ENCODE measurements around the gene SNAI3.

The SNAI3 gene

DNA sequence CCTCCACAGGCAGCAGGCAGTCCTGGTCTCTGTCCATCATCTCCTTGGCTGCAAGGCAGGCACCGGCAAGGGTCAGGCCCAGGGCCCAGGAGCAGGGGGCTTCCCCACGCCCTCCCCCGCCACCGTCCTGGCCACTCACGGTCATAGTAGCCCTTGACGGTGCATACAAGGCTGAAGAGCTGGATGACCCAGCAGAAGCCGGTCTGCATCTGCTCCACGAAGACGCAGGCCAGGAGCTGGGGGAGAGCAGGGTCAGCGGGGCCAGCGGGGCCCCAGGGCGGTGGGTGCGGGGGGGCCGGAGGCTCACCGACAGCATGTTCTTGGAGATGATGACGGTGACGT is 40.1 kb upstream of the SNAI3 start:
- TF ChIP-seq FOXP2 (optimal IDR thresholded peaks at IDR 0.05; ENCODE audit: borderline replicate concordance, extremely low read depth, extremely low read length, insufficient read depth) (no peak), POLR2AphosphoS5 (IDR thresholded peaks at IDR 0.05; ENCODE audit: low read depth, low read length) (no peak), SIN3A (IDR thresholded peaks at IDR 0.05; ENCODE audit: borderline replicate concordance, insufficient read depth, low read length) (no peak), REST (IDR thresholded peaks at IDR 0.05; ENCODE audit: insufficient read depth in 1 of 2, low read depth in 2 of 2, low read length in 2 of 2) (no peak), TAF1 (IDR thresholded peaks at IDR 0.05; ENCODE audit: borderline replicate concordance, insufficient read depth, low read length) (no peak)

DNA sequence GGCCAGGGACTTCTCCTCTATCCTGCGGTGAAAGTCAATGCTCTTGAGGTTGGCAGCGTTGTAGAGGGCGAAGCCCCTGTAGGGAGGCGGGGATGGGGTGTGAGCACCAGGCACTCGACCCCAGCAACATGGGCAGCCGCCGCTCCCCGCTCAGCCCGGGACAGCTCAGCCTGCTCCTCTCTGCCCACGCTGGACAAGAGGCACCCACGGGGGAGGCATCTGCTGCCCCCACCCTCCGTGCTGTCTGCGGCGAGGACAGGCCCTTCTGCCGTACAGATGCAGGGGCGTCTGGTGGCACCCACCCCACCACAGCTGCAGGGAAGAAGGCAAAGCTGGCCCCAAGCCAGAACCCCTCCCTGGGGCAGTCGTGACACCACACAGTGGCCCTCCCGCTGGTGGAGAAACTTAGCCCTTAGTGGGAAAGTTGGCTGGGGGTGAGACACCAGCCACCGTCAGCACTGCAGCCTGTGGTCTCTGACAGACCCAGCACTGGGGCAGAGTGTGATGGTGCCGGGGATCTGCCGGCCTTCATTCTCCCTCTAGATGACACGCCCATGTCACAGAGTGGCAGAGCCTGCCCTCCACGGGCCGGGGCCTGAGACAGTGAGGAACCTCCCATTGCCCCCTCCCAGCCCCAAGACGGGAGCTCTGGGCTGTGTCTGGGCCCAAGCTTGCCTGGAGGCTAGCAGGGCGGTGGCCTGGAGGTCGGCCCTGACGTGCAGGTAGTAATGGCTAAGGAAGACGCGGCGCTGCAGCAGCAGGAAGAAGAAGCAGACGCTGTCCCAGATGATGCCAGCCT is 39.5 kb upstream of the SNAI3 start:
- TF ChIP-seq TAF1 (IDR thresholded peaks at IDR 0.05; ENCODE audit: borderline replicate concordance, insufficient read depth, low read length) (no peak), FOXP2 (optimal IDR thresholded peaks at IDR 0.05; ENCODE audit: borderline replicate concordance, extremely low read depth, extremely low read length, insufficient read depth) (no peak), REST (IDR thresholded peaks at IDR 0.05; ENCODE audit: insufficient read depth in 1 of 2, low read depth in 2 of 2, low read length in 2 of 2) (no peak), POLR2AphosphoS5 (IDR thresholded peaks at IDR 0.05; ENCODE audit: low read depth, low read length) (no peak), SIN3A (IDR thresholded peaks at IDR 0.05; ENCODE audit: borderline replicate concordance, insufficient read depth, low read length) (no peak)

GRCh38 chr16:88724855-88725555 is 38.7 kb upstream of the SNAI3 start:
- TF ChIP-seq FOXP2 (optimal IDR thresholded peaks at IDR 0.05; ENCODE audit: borderline replicate concordance, extremely low read depth, extremely low read length, insufficient read depth) = no peak

GRCh38 chr16:88723911-88724310 is 37.6 kb upstream of the SNAI3 start:
- no peak for TF ChIP-seq POLR2AphosphoS5 (IDR thresholded peaks at IDR 0.05; ENCODE audit: low read depth, low read length)
- TF ChIP-seq REST (IDR thresholded peaks at IDR 0.05; ENCODE audit: insufficient read depth in 1 of 2, low read depth in 2 of 2, low read length in 2 of 2) = no peak
- no peak for TF ChIP-seq SIN3A (IDR thresholded peaks at IDR 0.05; ENCODE audit: borderline replicate concordance, insufficient read depth, low read length)
- TF ChIP-seq FOXP2 (optimal IDR thresholded peaks at IDR 0.05; ENCODE audit: borderline replicate concordance, extremely low read depth, extremely low read length, insufficient read depth) = no peak
- TF ChIP-seq TAF1 (IDR thresholded peaks at IDR 0.05; ENCODE audit: borderline replicate concordance, insufficient read depth, low read length) = no peak

- TF ChIP-seq TAF1 (IDR thresholded peaks at IDR 0.05; ENCODE audit: borderline replicate concordance, insufficient read depth, low read length) (no peak), SIN3A (IDR thresholded peaks at IDR 0.05; ENCODE audit: borderline replicate concordance, insufficient read depth, low read length) (no peak), POLR2AphosphoS5 (IDR thresholded peaks at IDR 0.05; ENCODE audit: low read depth, low read length) (no peak), REST (IDR thresholded peaks at IDR 0.05; ENCODE audit: insufficient read depth in 1 of 2, low read depth in 2 of 2, low read length in 2 of 2) (no peak), FOXP2 (optimal IDR thresholded peaks at IDR 0.05; ENCODE audit: borderline replicate concordance, extremely low read depth, extremely low read length, insufficient read depth) (no peak)
Measured at GRCh38 chr16:88723507-88723887, 37.2 kb upstream of the SNAI3 start.

All from PFSK-1 (cell line).